ENCODE measurements around the gene SAMD1. TPM values are rescaled to one million over a fixed set of nuclear protein-coding genes. Genes with fewer than 3 reads are reported as not detected.

The SAMD1 gene
- total RNA-seq, 2 donors from 2014 or later, result 11.2 to 22.1 TPM

- H3K27ac ChIP-seq, result peak overlapping the region in 3 of 4 donors; percentile 80 to 97 (median 90)
- no peak for TF ChIP-seq CTCF (IDR thresholded peaks at IDR 0.05)
- TF ChIP-seq POLR2A (IDR thresholded peaks at IDR 0.05), result no peak
- DNase-seq (peak in 1 of 4 donors; percentile 42), ATAC-seq (no peak)
- peaks cover 0 to 3% of the 10 kb centered on the region in 2 donors for H3K36me3 ChIP-seq (replicated peaks in 1 of 2; ENCODE audit: insufficient read depth in 1 of 2, low read depth in 2 of 2)
- intact Hi-C loops (cut with DNase I), result no loop called here
- 20 to 30% methylated on average over 15 of the region's 15 CpGs for WGBS, 2 donors
- H3K4me3 ChIP-seq, result no peak overlapping the region
- no peaks in the 10 kb centered on the region for H3K27me3 ChIP-seq
- H3K4me1 ChIP-seq, result peaks cover 21% of the 10 kb centered on the region
- H3K9me3 ChIP-seq, result no peaks in the 10 kb centered on the region
Observed at GRCh38 chr19:14091813-14092462, 1.4 kb upstream of the SAMD1 start.

- intact Hi-C loops (cut with DNase I), result no loop called here
- Histone ChIP-seq H3K27me3 (no peaks in the 10 kb centered on the region), H3K4me3 (peak overlapping the region; percentile 35 to 75), H3K9me3 (no peaks in the 10 kb centered on the region), H3K36me3 (replicated peaks in 1 of 2; ENCODE audit: insufficient read depth in 1 of 2, low read depth in 2 of 2) (no peaks in the 10 kb centered on the region), H3K4me1 (peaks cover 21% of the 10 kb centered on the region), H3K27ac (peak overlapping the region; percentile 65 to 97 (median 85))
- DNase-seq (peak; percentile 37 to 54 (median 44)), ATAC-seq (peak; percentile 82)
- TF ChIP-seq CTCF (IDR thresholded peaks at IDR 0.05), result peak in 3 of 7 experiments; percentile 19 to 27 (median 21)
- TF ChIP-seq POLR2A (IDR thresholded peaks at IDR 0.05), result peak; percentile 34 to 78 (median 64)
- whole genome bisulfite sequencing, 2 donors, result 1% methylated on average over 22 to 65 of the region's 72 CpGs
Observed at GRCh38 chr19:14091081-14091812, 696 bp upstream of the SAMD1 start.

GRCh38 chr19:14089662-14090508 is 666 bp downstream of the SAMD1 start:
- intact Hi-C loops (cut with DNase I), result loop anchor here (10.0 kb wide), 1 partner anchor 45 kb away; the partner anchor contains the start of gene ASF1B
- no peaks in the 10 kb centered on the region for H3K9me3 ChIP-seq
- H3K36me3 ChIP-seq (replicated peaks in 1 of 2; ENCODE audit: insufficient read depth in 1 of 2, low read depth in 2 of 2), result no peaks in the 10 kb centered on the region
- H3K4me3 ChIP-seq, result peak overlapping the region; percentile 35 to 45
- peak; percentile 49 to 63 (median 55) for DNase-seq
- 0% methylated on average over 3 to 45 of the region's 142 CpGs for WGBS, 2 donors
- H3K4me1 ChIP-seq, result peaks cover 26% of the 10 kb centered on the region
- H3K27me3 ChIP-seq, result no peaks in the 10 kb centered on the region
- peak overlapping the region; percentile 25 to 97 (median 69) for H3K27ac ChIP-seq
- ATAC-seq, result peak; percentile 20
- no peak for TF ChIP-seq POLR2A (IDR thresholded peaks at IDR 0.05)
- peak in 2 of 7 experiments; percentile 42 to 48 for TF ChIP-seq CTCF (IDR thresholded peaks at IDR 0.05)

- Histone ChIP-seq H3K36me3 (replicated peaks in 1 of 2; ENCODE audit: insufficient read depth in 1 of 2, low read depth in 2 of 2) (no peaks in the 10 kb centered on the region), H3K4me3 (no peak overlapping the region), H3K27me3 (no peaks in the 10 kb centered on the region), H3K27ac (peak overlapping the region in 3 of 4 donors; percentile 25 to 70 (median 60)), H3K9me3 (no peaks in the 10 kb centered on the region), H3K4me1 (peaks cover 26% of the 10 kb centered on the region)
- no peak for ATAC-seq
- 20 to 32% methylated on average over 8 to 16 of the region's 16 CpGs for WGBS, 2 donors
- no peak for TF ChIP-seq CTCF (IDR thresholded peaks at IDR 0.05)
- no peak for TF ChIP-seq POLR2A (IDR thresholded peaks at IDR 0.05)
- intact Hi-C loops (cut with DNase I), result loop anchor here (10.0 kb wide), 1 partner anchor 45 kb away; the partner anchor contains the start of gene ASF1B
- DNase-seq, result no peak
Observed at GRCh38 chr19:14089412-14089661, 1.2 kb downstream of the SAMD1 start.

Measured in body of pancreas (tissue), 4 donors.